Spleen (tissue), 11 donors: Measurements from ENCODE around the gene COMMD9. TPM values are rescaled to one million over a fixed set of nuclear protein-coding genes. Genes with fewer than 3 reads are reported as not detected.

Experiments
- DNase-seq: peaks from one replicate; pipeline ENCODE4 v3.0.0-alpha.2; 2020
- H3K27ac ChIP-seq, 8 donors: fragments of 200-600 bp; sonication (generic) in 7 of 8; 1 replicate in 4 of 8; 2 replicates in 4 of 8; pipeline versions ENCODE4 v1.5.0 to v1.8.0; 2016 to 2021; ENCODE audit warnings: inconsistent platforms in 4 of 8, mild to moderate bottlenecking in 4 of 8, moderate library complexity in 1 of 8
- H3K27me3 ChIP-seq, 7 donors: fragments of 200-600 bp; sonication (generic) in 6 of 7; replicated peaks in 1 of 7; 1 replicate in 4 of 7; 2 replicates in 3 of 7; pipeline versions ENCODE4 v1.5.0 to v1.8.0; 2016 to 2021; ENCODE audit warnings: inconsistent platforms in 3 of 7, mild to moderate bottlenecking in 1 of 7
- H3K36me3 ChIP-seq, 6 donors: fragments of 200-600 bp; sonication (generic) in 5 of 6; 1 replicate in 4 of 6; 2 replicates in 2 of 6; pipeline versions ENCODE4 v1.5.0 to v1.8.0; 2016 to 2021; ENCODE audit warnings: inconsistent platforms in 2 of 6
- H3K4me1 ChIP-seq, 6 donors: fragments of 200-600 bp; sonication (generic) in 5 of 6; 1 replicate in 3 of 6; 2 replicates in 3 of 6; pipeline versions ENCODE4 v1.5.0 to v1.8.0; 2016 to 2021; ENCODE audit warnings: inconsistent platforms in 3 of 6
- H3K4me3 ChIP-seq, 8 donors: fragments of 200-600 bp; sonication (generic) in 7 of 8; 1 replicate in 4 of 8; 2 replicates in 4 of 8; pipeline versions ENCODE4 v1.5.0 to v1.8.0; 2016 to 2021; ENCODE audit warnings: inconsistent platforms in 4 of 8, mild to moderate bottlenecking in 4 of 8, moderate library complexity in 2 of 8
- H3K9me3 ChIP-seq, 8 donors: fragments of 200-600 bp; sonication (generic) in 7 of 8; 1 replicate in 4 of 8; 2 replicates in 4 of 8; pipeline versions ENCODE4 v1.5.0 to v1.8.0; 2016 to 2021; ENCODE audit warnings: inconsistent platforms in 4 of 8
- POLR2A ChIP-seq, 3 donors: fragments of 450-650 bp; IDR thresholded peaks; one replicate each; pipeline ENCODE4 v1.5.1; 2017; ENCODE audit warnings: antibody characterized with exemption in 3 of 3, mild to moderate bottlenecking in 1 of 3
- POLR2AphosphoS5 ChIP-seq, 3 donors: sonication (generic); formaldehyde crosslinking; IDR thresholded peaks; one replicate each; pipeline ENCODE4 v1.5.1; 2017; ENCODE audit warnings: antibody characterized with exemption in 3 of 3
- WGBS, 5 donors: extraction: QIAGEN DNeasy Blood & Tissue Kit in 3 of 5; methylation state at CpG; one replicate each; pipeline versions ENCODE4 v1.1.5 to v1.1.7; 2013 to 2018; 5-methylcytosine and 5-hydroxymethylcytosine counted together
- intact Hi-C: fragments of 100-400 bp; cut with DNase I; formaldehyde crosslinking; loops from one replicate; pipeline ENCODE4 v1.15.0; 2023; ENCODE audit warnings: low total_unique reads
- polyA plus RNA-seq, 3 donors: library from polyadenylated mRNA; stranded (reverse); fragments of 200-250 nt; gene quantifications; one replicate each; pipeline ENCODE4 v1.2.1, GENCODE V29; 2013
- total RNA-seq, 7 donors: library from RNA; depleted of rRNA in 3 of 7; stranded (reverse); fragments of >200 nt in 3 of 7; fragmentation: NEBNext Ultra II Directional in 4 of 7; extraction: Animal tissue kit (Norgen Biotek cat#: 25700) in 4 of 7; gene quantifications; one replicate each; pipeline versions ENCODE4 v1.1.0 to v1.2.1, GENCODE V29; 2016 to 2021
- TF ChIP-seq, protein P1 (sequence below), 11 experiments: fragments of 200-600 bp in 7 of 11; fragments of 450-650 bp in 4 of 11; sonication (generic) in 4 of 11; IDR thresholded peaks in 8 of 11; conservative IDR thresholded peaks in 3 of 11; 1 replicate in 7 of 11; 2 replicates in 4 of 11; pipeline versions ENCODE4 v1.4.0 to v1.8.0; 2016 to 2021; ENCODE audit warnings: antibody characterized with exemption in 11 of 11, inconsistent platforms in 4 of 11, mild to moderate bottlenecking in 1 of 11
- donor health status: healthy with polysubstance abuse.
- donor health status: DM: no; HTN: no; CAD: no; lungs with moderate emphysema.
- donor health status: DM: no; HTN: no; CAD: no.
- donor health status: Bipolar disorder and iron deficiency.
- donor health status: healthy.
- donor health status: DM: no; HTN: no; CAD: no.
- donor health status: DM: yes; HTN: yes; CAD: no.

Gene COMMD9
- total and polyA plus RNA-seq, 10 donors = 27.3 to 63.5 (median 50.7) TPM

- Histone ChIP-seq H3K4me3 (no peak overlapping the region), H3K36me3 (no peaks in the 10 kb centered on the region), H3K27me3 (no peaks in the 10 kb centered on the region), H3K27ac (no peak overlapping the region), H3K9me3 (no peaks in the 10 kb centered on the region), H3K4me1 (no peaks in the 10 kb centered on the region)
- DNase-seq = no peak
- TF ChIP-seq POLR2AphosphoS5 (IDR thresholded peaks at IDR 0.05) (no peak), POLR2A (IDR thresholded peaks at IDR 0.05) (no peak)
- TF ChIP-seq, protein P1, sequence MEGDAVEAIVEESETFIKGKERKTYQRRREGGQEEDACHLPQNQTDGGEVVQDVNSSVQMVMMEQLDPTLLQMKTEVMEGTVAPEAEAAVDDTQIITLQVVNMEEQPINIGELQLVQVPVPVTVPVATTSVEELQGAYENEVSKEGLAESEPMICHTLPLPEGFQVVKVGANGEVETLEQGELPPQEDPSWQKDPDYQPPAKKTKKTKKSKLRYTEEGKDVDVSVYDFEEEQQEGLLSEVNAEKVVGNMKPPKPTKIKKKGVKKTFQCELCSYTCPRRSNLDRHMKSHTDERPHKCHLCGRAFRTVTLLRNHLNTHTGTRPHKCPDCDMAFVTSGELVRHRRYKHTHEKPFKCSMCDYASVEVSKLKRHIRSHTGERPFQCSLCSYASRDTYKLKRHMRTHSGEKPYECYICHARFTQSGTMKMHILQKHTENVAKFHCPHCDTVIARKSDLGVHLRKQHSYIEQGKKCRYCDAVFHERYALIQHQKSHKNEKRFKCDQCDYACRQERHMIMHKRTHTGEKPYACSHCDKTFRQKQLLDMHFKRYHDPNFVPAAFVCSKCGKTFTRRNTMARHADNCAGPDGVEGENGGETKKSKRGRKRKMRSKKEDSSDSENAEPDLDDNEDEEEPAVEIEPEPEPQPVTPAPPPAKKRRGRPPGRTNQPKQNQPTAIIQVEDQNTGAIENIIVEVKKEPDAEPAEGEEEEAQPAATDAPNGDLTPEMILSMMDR (IDR thresholded peaks at IDR 0.05 in 8 of 11, conservative IDR thresholded peaks at IDR 0.05 in 3 of 11) = no peak
- 23 to 82% (median 80%) methylated on average over 1 of the region's 1 CpG for WGBS, 5 donors
- intact Hi-C loops = no loop called here
Measured at GRCh38 chr11:36241497-36241896, 47.7 kb downstream of the COMMD9 start.

DNA sequence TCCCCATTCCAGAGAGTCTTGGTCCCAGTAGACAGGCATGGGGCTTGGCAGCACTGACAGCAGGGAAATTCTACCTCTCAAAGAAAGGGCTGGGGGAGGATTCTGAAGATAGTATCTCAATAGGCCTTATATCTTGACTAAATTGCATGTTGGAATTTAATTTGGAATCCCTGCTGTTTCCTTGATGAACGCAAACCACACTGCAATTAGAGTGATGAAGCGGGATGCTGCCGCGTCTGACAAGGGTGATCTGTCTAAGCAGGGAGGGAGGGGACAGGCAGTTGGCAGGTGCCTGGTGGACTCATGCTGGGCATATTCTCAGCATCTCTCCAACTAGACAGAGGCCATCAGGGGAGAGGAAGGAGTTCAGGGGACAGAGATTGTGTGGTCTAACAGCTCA is 48.4 kb downstream of the COMMD9 start:
- no peak overlapping the region for H3K4me3 ChIP-seq
- TF ChIP-seq POLR2AphosphoS5 (IDR thresholded peaks at IDR 0.05) (no peak), POLR2A (IDR thresholded peaks at IDR 0.05) (no peak)
- TF ChIP-seq, protein P1 (IDR thresholded peaks at IDR 0.05 in 8 of 11, conservative IDR thresholded peaks at IDR 0.05 in 3 of 11) = no peak
- intact Hi-C loops = no loop called here
- no peaks in the 10 kb centered on the region for H3K36me3 ChIP-seq
- no peaks in the 10 kb centered on the region for H3K27me3 ChIP-seq
- no peak overlapping the region for H3K27ac ChIP-seq
- H3K4me1 ChIP-seq = no peaks in the 10 kb centered on the region
- WGBS, 5 donors = 87 to 97% (median 90%) methylated on average over 2 to 4 of the region's 4 CpGs
- H3K9me3 ChIP-seq = no peaks in the 10 kb centered on the region
- no peak for DNase-seq

- TF ChIP-seq POLR2AphosphoS5 (IDR thresholded peaks at IDR 0.05) = no peak
- TF ChIP-seq POLR2A (IDR thresholded peaks at IDR 0.05) = no peak
- TF ChIP-seq, protein P1 (IDR thresholded peaks at IDR 0.05 in 8 of 11, conservative IDR thresholded peaks at IDR 0.05 in 3 of 11) = no peak
Measured at GRCh38 chr11:36240173-36240572, 49.1 kb downstream of the COMMD9 start.

GRCh38 chr11:36239636-36240035 is 49.6 kb downstream of the COMMD9 start:
- DNase-seq = no peak
- Histone ChIP-seq H3K36me3 (no peaks in the 10 kb centered on the region), H3K4me1 (no peaks in the 10 kb centered on the region), H3K4me3 (no peak overlapping the region), H3K9me3 (no peaks in the 10 kb centered on the region), H3K27ac (no peak overlapping the region), H3K27me3 (no peaks in the 10 kb centered on the region)
- TF ChIP-seq, protein P1 (IDR thresholded peaks at IDR 0.05 in 8 of 11, conservative IDR thresholded peaks at IDR 0.05 in 3 of 11) = no peak
- no peak for TF ChIP-seq POLR2A (IDR thresholded peaks at IDR 0.05)
- TF ChIP-seq POLR2AphosphoS5 (IDR thresholded peaks at IDR 0.05) = no peak
- intact Hi-C loops = no loop called here
- WGBS, 5 donors = 83 to 99% (median 89%) methylated on average over 3 of the region's 3 CpGs

More at GRCh38 chr11:36240173-36240572, 49.1 kb downstream of the COMMD9 start:
- no peak overlapping the region for H3K4me3 ChIP-seq
- no peaks in the 10 kb centered on the region for H3K27me3 ChIP-seq
- WGBS, 5 donors = 50 to 62% (median 58%) methylated on average over 4 of the region's 4 CpGs
- DNase-seq = no peak
- no peaks in the 10 kb centered on the region for H3K36me3 ChIP-seq
- intact Hi-C loops = no loop called here
- H3K9me3 ChIP-seq = no peaks in the 10 kb centered on the region
- no peaks in the 10 kb centered on the region for H3K4me1 ChIP-seq
- H3K27ac ChIP-seq = no peak overlapping the region
